CD4-positive, alpha-beta memory T cell (primary cell): ENCODE data around the gene SLC66A2. TPM values are rescaled to one million over a fixed set of nuclear protein-coding genes. Genes with fewer than 3 reads are reported as not detected.

Experiments
- CTCF ChIA-PET: fragments of 350-600 bp; sonication (Branson Sonifier 250); formaldehyde crosslinking; loops from one replicate; lab custom pipeline; 2021; ENCODE audit warnings: inconsistent platforms; ENCODE audit not compliant: partially characterized antibody; lab: Charles Lee
- POLR2A ChIA-PET: fragments of 350-600 bp; sonication (Branson Sonifier 250); formaldehyde crosslinking; loops from one replicate; lab custom pipeline; 2021; ENCODE audit not compliant: partially characterized antibody; lab: Charles Lee
- DNase-seq, 5 donors: peaks; one replicate each; pipeline versions ENCODE4 v3.0.0 to v3.0.0-alpha.2; 2020 to 2022; ENCODE audit warnings: mixed read lengths in 1 of 5
- H3K27ac ChIP-seq: one replicate; pipeline ENCODE4 v1.7.0; 2013; ENCODE audit warnings: low read depth, low read length
- H3K27me3 ChIP-seq: 2 replicates; pipeline ENCODE4 v1.7.0; 2013; ENCODE audit warnings: mild to moderate bottlenecking, low read length, moderate library complexity; ENCODE audit not compliant: insufficient read depth
- H3K36me3 ChIP-seq: 2 replicates; pipeline ENCODE4 v1.7.0; 2013; ENCODE audit warnings: mild to moderate bottlenecking, low read length, moderate library complexity; ENCODE audit not compliant: insufficient read depth
- H3K4me1 ChIP-seq: 2 replicates; pipeline ENCODE4 v1.7.0; 2013; ENCODE audit warnings: mild to moderate bottlenecking, low read length, moderate library complexity; ENCODE audit not compliant: insufficient read depth
- H3K4me3 ChIP-seq, 2 donors: one replicate each; pipeline ENCODE4 v1.7.0; 2013; ENCODE audit warnings: low read length in 2 of 2, mild to moderate bottlenecking in 1 of 2
- H3K9me3 ChIP-seq, 2 donors: one replicate each; pipeline ENCODE4 v1.7.0; 2013; ENCODE audit warnings: low read length in 2 of 2, control low read depth in 1 of 2; ENCODE audit not compliant: control insufficient read depth in 1 of 2
- H3K27ac Mint-ChIP-seq, 7 donors: one replicate each; pipeline ENCODE4 v1.8.0; 2020 to 2021; ENCODE audit warnings: mixed read lengths in 7 of 7, mild to moderate bottlenecking in 6 of 7, inconsistent platforms in 3 of 7, moderate library complexity in 3 of 7
- H3K27me3 Mint-ChIP-seq, 2 donors: one replicate each; pipeline ENCODE4 v1.8.0; 2020 to 2021; ENCODE audit warnings: mixed read lengths in 2 of 2
- H3K36me3 Mint-ChIP-seq, 2 donors: one replicate each; pipeline ENCODE4 v1.8.0; 2020 to 2021; ENCODE audit warnings: mixed read lengths in 2 of 2, inconsistent platforms in 1 of 2, mild to moderate bottlenecking in 1 of 2
- H3K4me1 Mint-ChIP-seq, 4 donors: one replicate each; pipeline ENCODE4 v1.8.0; 2020 to 2021; ENCODE audit warnings: mixed read lengths in 4 of 4, mild to moderate bottlenecking in 1 of 4
- H3K4me3 Mint-ChIP-seq, 8 donors: one replicate each; pipeline ENCODE4 v1.8.0; 2020 to 2021; ENCODE audit warnings: mixed read lengths in 8 of 8, mild to moderate bottlenecking in 7 of 8, moderate library complexity in 6 of 8, inconsistent platforms in 3 of 8
- H3K9me3 Mint-ChIP-seq, 8 donors: one replicate each; pipeline ENCODE4 v1.8.0; 2020 to 2021; ENCODE audit warnings: mixed read lengths in 8 of 8, mild to moderate bottlenecking in 5 of 8, inconsistent platforms in 3 of 8, moderate library complexity in 1 of 8
- intact Hi-C: fragments of 100-400 bp; cut with micrococcal nuclease; formaldehyde crosslinking; loops from one replicate; pipeline ENCODE4 v1.15.1; 2023
- polyA plus RNA-seq, 2 donors: library from polyadenylated mRNA; unstranded; fragments of 300-500 nt; fragmentation: Illumina TruSeq; gene quantifications; one replicate each; pipeline ENCODE4 v1.2.3, GENCODE V29; 2021
- total RNA-seq, 2 experiments: library from RNA; stranded (reverse); gene quantifications; one replicate each; pipeline ENCODE4 v1.2.3, GENCODE V29; 2021

SLC66A2 gene
- total and polyA plus RNA-seq, 4 experiments from 2014 or later = 15.7 to 26.4 (median 23.6) TPM

DNA sequence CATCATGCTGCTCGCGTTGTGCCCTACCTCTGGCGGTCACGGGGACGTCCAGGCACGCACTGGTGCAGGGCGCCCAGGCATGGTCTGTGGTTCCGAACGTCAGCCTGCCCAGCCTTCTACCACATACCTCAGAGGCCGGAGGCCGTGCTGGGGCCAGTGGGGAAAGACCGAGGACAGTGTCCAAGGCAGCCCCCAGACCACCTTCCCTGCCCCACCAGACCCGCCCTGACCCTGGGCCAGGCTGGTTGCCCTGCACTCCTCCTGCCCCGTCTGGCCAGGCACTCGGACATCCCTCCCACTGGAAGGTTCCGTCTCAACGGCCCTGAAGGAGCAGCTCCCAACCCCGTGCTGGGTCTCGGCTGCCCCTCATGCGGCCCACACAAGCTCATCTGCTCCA is 32.8 kb downstream of the SLC66A2 start:
- Mint-ChIP-seq H3K9me3 (no peaks in the 10 kb centered on the region), H3K4me1 (peaks cover 0 to 3% (median 2%) of the 10 kb centered on the region in 4 donors), H3K27me3 (no peaks in the 10 kb centered on the region), H3K27ac (peak overlapping the region in 1 of 7 donors; percentile 43), H3K4me3 (no peak overlapping the region), H3K36me3 (peaks cover 16 to 30% of the 10 kb centered on the region in 2 donors)
- Histone ChIP-seq H3K9me3 (no peaks in the 10 kb centered on the region), H3K36me3 (peaks cover 6% of the 10 kb centered on the region), H3K27me3 (no peaks in the 10 kb centered on the region), H3K4me3 (no peak overlapping the region), H3K4me1 (no peaks in the 10 kb centered on the region), H3K27ac (no peak overlapping the region)
- intact Hi-C loops = no loop called here
- DNase-seq = no peak
- POLR2A ChIA-PET = no interaction called here
- CTCF ChIA-PET = no interaction called here

DNA sequence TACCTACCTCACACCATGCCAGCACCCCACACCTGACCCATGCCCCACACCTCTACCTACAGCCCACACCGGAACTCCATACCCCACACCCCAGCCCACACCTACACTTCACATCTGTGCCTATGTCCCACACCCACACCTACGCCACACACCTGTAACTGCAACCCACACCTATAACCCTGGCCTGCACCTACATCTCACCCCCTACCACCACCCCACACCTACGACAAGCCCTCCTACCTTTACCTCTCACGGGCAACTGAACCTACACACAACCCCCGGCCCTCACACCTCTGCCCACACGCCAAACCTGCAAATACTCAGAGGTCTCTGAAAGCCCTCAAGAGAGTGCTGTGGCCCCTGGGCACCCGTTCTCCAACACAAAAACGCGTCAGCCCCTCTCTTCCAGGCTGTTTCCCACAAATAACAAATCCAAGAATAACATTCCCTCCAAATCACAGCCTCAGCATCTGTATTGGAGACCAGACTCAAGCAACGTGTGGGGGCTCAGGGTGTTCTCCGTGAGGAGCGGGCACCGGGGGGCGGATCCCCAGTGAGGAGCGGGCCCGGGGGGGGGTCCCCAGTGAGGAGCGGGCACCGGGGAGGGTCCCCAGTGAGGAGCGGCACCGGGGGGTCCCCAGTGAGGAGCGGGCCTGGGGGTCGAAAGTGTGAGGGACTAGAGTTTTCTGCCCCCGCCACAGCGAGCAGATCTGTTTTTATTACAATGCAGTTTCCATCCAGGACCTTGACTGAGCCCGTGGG is 33.4 kb downstream of the SLC66A2 start:
- Histone ChIP-seq H3K9me3 (no peaks in the 10 kb centered on the region), H3K4me1 (no peaks in the 10 kb centered on the region), H3K27me3 (no peaks in the 10 kb centered on the region), H3K36me3 (peaks cover 6% of the 10 kb centered on the region), H3K27ac (no peak overlapping the region), H3K4me3 (no peak overlapping the region)
- Mint-ChIP-seq H3K4me1 (peaks cover 0 to 4% (median 2%) of the 10 kb centered on the region in 4 donors), H3K4me3 (no peak overlapping the region), H3K9me3 (no peaks in the 10 kb centered on the region), H3K27ac (no peak overlapping the region), H3K36me3 (peaks cover 17 to 31% of the 10 kb centered on the region in 2 donors), H3K27me3 (no peaks in the 10 kb centered on the region)
- POLR2A ChIA-PET = no interaction called here
- intact Hi-C loops = no loop called here
- CTCF ChIA-PET = no interaction called here
- DNase-seq = no peak

DNA sequence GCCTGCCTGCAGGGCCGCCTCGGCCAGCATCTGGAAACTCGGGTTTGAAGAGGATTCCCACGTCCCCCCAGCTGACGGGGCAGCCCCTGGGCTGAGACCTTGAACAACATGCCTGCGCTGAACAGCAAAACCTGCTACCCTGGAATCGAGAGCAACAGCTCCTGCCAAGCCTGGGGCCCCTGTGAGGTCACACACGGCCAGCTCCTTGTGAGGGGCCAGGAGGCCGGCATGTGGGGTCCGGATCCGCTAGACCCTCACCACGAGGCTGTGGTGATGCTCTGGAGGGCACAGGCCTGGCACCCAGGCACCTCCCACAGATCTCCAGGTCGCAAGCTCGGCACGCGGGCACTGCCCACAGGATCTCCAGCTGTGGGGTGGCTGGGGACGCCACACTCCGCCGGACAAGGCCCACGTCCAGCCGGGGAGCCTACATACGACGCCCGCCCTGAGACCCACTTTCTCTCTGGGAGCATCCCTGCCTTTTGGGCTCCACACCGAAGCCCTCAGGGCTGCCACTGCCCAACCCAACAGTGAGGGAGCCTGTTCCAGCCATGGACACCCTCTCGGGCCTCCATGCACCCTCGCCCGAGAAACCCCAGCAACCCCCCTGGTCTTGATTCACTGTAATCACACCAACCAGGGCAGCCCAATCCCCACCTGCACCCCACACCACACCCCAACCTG is 34.1 kb downstream of the SLC66A2 start:
- Mint-ChIP-seq H3K4me1 (peaks cover 0 to 5% (median 2%) of the 10 kb centered on the region in 4 donors), H3K36me3 (peaks cover 18 to 29% of the 10 kb centered on the region in 2 donors), H3K27ac (no peak overlapping the region), H3K9me3 (no peaks in the 10 kb centered on the region), H3K4me3 (no peak overlapping the region), H3K27me3 (no peaks in the 10 kb centered on the region)
- Histone ChIP-seq H3K36me3 (peaks cover 6% of the 10 kb centered on the region), H3K27ac (no peak overlapping the region), H3K9me3 (no peaks in the 10 kb centered on the region), H3K4me3 (no peak overlapping the region), H3K4me1 (no peaks in the 10 kb centered on the region), H3K27me3 (no peaks in the 10 kb centered on the region)
- CTCF ChIA-PET = no interaction called here
- POLR2A ChIA-PET = no interaction called here
- intact Hi-C loops = no loop called here
- no peak for DNase-seq

DNA sequence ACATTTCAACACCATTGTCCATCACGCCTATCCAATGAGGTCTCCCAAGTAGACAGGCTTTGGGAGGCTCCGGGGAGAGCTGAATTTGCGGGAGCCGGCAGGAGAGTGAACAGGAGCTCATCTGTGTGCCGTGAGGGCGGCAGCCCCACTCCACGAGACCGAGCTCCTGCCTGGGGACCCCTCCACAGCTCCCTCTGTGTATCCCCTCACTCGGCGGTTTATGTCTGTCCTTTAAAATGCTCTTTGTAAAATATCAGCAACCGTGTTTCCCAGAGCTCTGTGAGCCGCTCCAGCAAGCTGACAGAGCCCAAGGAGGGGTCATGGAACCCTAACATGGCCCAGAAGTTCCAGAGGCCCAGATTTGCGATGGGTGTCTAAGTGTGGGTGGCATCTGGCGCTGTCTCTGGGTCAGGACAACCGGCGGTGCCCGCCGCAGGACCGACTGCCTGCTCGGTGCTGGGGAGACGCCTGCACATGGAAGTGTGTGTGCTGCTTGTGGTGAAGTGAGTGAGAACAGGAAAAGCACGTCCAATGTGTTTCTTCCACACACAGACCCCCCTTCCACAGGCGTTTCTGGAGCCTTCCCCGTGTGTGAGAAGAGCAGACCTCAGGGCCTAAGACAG is 34.8 kb downstream of the SLC66A2 start:
- Mint-ChIP-seq H3K27ac (peak overlapping the region in 1 of 7 donors; percentile 42), H3K9me3 (no peaks in the 10 kb centered on the region), H3K4me1 (peaks cover 0 to 7% (median 2%) of the 10 kb centered on the region in 4 donors), H3K36me3 (peaks cover 14 to 25% of the 10 kb centered on the region in 2 donors), H3K4me3 (no peak overlapping the region), H3K27me3 (no peaks in the 10 kb centered on the region)
- Histone ChIP-seq H3K9me3 (no peaks in the 10 kb centered on the region), H3K4me3 (no peak overlapping the region), H3K27ac (no peak overlapping the region), H3K4me1 (no peaks in the 10 kb centered on the region), H3K36me3 (peaks cover 6% of the 10 kb centered on the region), H3K27me3 (no peaks in the 10 kb centered on the region)
- CTCF ChIA-PET = no interaction called here
- POLR2A ChIA-PET = no interaction called here
- intact Hi-C loops = no loop called here
- DNase-seq = no peak

DNA sequence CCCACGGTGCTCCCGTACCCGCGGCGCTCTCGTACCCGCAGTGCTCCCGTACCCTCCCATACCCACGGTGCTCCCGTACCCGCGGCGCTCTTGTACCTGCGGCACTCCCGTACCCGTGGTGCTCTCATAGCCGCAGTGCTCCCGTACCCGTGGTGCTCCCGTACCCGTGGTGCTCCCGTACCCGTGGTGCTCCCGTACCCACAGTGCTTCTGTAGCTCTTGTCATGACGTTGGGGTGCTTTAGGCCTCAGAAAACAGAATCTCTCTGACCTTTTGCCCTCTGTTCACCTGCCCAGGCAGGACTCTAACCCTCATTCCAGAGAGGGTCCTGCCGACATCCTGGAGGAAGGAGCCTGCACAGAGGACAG is 35.3 kb downstream of the SLC66A2 start:
- no peaks in the 10 kb centered on the region for H3K9me3 ChIP-seq
- no peak overlapping the region for H3K4me3 ChIP-seq
- no peaks in the 10 kb centered on the region for H3K27me3 ChIP-seq
- H3K36me3 ChIP-seq = peaks cover 6% of the 10 kb centered on the region
- H3K27me3 Mint-ChIP-seq = no peaks in the 10 kb centered on the region
- no peak overlapping the region for H3K27ac ChIP-seq
- intact Hi-C loops = no loop called here
- H3K9me3 Mint-ChIP-seq = no peaks in the 10 kb centered on the region
- peak overlapping the region in 1 of 7 donors; percentile 42 for H3K27ac Mint-ChIP-seq
- ChIA-PET POLR2A (no interaction called here), CTCF (no interaction called here)
- H3K4me1 Mint-ChIP-seq = peaks cover 0 to 7% (median 2%) of the 10 kb centered on the region in 4 donors
- H3K4me3 Mint-ChIP-seq = no peak overlapping the region
- no peaks in the 10 kb centered on the region for H3K4me1 ChIP-seq
- H3K36me3 Mint-ChIP-seq = peaks cover 14 to 25% of the 10 kb centered on the region in 2 donors
- DNase-seq = no peak

DNA sequence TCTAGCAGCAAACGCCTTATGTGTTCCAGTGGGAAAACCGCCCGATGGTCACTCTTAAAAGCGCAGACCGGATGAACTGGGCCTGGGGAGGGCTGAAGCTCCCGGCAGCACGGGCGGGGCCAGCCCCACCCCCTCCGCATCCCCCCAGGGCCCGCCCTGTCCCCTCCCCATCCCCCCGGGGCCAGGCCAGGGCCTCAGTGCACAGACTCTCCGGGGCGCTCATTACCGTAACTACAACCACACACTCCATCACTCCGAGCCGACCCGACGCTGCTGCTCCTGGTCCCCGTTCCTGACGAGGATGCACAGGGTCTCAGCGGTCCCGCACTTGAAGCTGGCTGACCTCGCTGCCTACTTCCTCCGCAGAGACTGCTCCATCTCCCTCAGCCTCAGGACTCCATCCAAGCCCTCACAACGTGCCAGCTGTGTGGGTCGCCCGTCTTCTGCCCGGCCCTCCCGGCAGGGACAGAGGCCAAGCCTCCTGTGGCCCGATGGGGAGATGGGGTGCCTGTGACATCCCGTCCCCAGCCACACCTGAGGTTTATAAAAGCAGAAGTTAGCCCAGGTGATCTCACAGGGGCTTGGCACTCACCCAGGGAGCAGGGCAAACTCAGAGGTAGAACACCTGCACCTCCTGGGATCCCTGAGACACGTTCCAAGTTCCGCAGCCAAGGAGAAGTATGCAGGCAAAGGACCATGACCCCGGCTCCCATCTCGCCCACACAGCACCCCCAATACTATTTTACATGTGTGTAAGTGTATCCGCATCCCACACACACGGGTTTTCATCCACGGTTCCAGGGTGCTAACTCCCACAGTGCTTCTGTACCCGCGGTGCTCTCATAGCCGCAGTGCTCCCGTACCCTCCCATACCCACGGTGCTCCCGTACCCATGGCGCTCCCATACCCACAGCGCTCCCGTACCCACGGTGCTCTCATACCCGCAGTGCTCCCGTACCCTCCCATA is 36.0 kb downstream of the SLC66A2 start:
- intact Hi-C loops = no loop called here
- H3K27ac ChIP-seq = no peak overlapping the region
- H3K4me1 ChIP-seq = no peaks in the 10 kb centered on the region
- Mint-ChIP-seq H3K9me3 (no peaks in the 10 kb centered on the region), H3K36me3 (peaks cover 16 to 25% of the 10 kb centered on the region in 2 donors), H3K4me3 (no peak overlapping the region), H3K4me1 (peaks cover 0 to 7% (median 3%) of the 10 kb centered on the region in 4 donors), H3K27ac (no peak overlapping the region), H3K27me3 (no peaks in the 10 kb centered on the region)
- no peak overlapping the region for H3K4me3 ChIP-seq
- CTCF ChIA-PET = no interaction called here
- no peaks in the 10 kb centered on the region for H3K9me3 ChIP-seq
- POLR2A ChIA-PET = no interaction called here
- DNase-seq = no peak
- H3K36me3 ChIP-seq = peaks cover 6% of the 10 kb centered on the region
- H3K27me3 ChIP-seq = no peaks in the 10 kb centered on the region
